A673 (cell line): ENCODE data around the gene KLF11. TPM values are rescaled to one million over a fixed set of nuclear protein-coding genes. Genes with fewer than 3 reads are reported as not detected.

Source experiments
- BruUV-seq: library from RNA; stranded (reverse); fragments of 400-500 nt; replicated peaks from 2 replicates; lab custom pipeline; 2021; lab: Mats Ljungman, UMichigan
- CTCF ChIA-PET: fragments of 300-600 bp; sonication (Branson Sonifier 250); formaldehyde crosslinking; loops from one replicate; lab custom pipeline; 2022; ENCODE audit warnings: antibody characterized with exemption; lab: Charles Lee
- POLR2A ChIA-PET: fragments of 300-600 bp; sonication (Branson Sonifier 250); formaldehyde crosslinking; loops from one replicate; lab custom pipeline; 2022; ENCODE audit warnings: antibody characterized with exemption; ENCODE audit not compliant: low non-redundant PET; lab: Charles Lee
- DNase-seq: peaks from one replicate; pipeline ENCODE4 v3.0.0-alpha.2; 2015; ENCODE audit warnings: low spot score
- H3K27ac ChIP-seq: fragments of 200-600 bp; sonication (generic); 2 replicates; pipeline ENCODE4 v1.5.1; 2016; ENCODE audit warnings: mixed run types, low read depth, mild to moderate bottlenecking, mixed read lengths, antibody characterized with exemption, low read length; ENCODE audit not compliant: poor library complexity, severe bottlenecking
- H3K27me3 ChIP-seq: fragments of 200-600 bp; sonication (generic); replicated peaks from 2 replicates; pipeline ENCODE4 v1.6.1; 2017; ENCODE audit warnings: mixed run types, low read depth, mild to moderate bottlenecking, mixed read lengths, antibody characterized with exemption, low read length; ENCODE audit not compliant: insufficient read depth, poor library complexity
- H3K36me3 ChIP-seq: fragments of 200-600 bp; sonication (generic); 2 replicates; pipeline ENCODE4 v1.6.1; 2016; ENCODE audit warnings: mixed run types, mild to moderate bottlenecking, mixed read lengths, antibody characterized with exemption, low read length; ENCODE audit not compliant: insufficient read depth, poor library complexity, severe bottlenecking
- H3K4me1 ChIP-seq: fragments of 200-600 bp; sonication (generic); 2 replicates; pipeline ENCODE4 v1.6.1; 2017; ENCODE audit warnings: mixed run types, mild to moderate bottlenecking, mixed read lengths, antibody characterized with exemption, low read length; ENCODE audit not compliant: insufficient read depth, poor library complexity, severe bottlenecking
- H3K4me3 ChIP-seq: fragments of 200-600 bp; sonication (generic); 2 replicates; pipeline ENCODE4 v1.5.1; 2016; ENCODE audit warnings: low read depth, mixed run types, mild to moderate bottlenecking, mixed read lengths, low read length; ENCODE audit not compliant: poor library complexity, severe bottlenecking
- H3K9me3 ChIP-seq: fragments of 200-600 bp; sonication (generic); 2 replicates; pipeline ENCODE4 v1.6.1; 2016; ENCODE audit warnings: mixed run types, low read depth, mild to moderate bottlenecking, mixed read lengths, antibody characterized with exemption, low read length; ENCODE audit not compliant: poor library complexity, severe bottlenecking
- CTCF ChIP-seq: fragments of 300-800, 200-600 bp; sonication (generic); conservative IDR thresholded peaks from 2 replicates; pipeline ENCODE4 v1.5.1; 2017; ENCODE audit warnings: low read depth, mild to moderate bottlenecking, antibody characterized with exemption, low read length, moderate library complexity, mixed read lengths
- EZH2 ChIP-seq: fragments of 200-600 bp; sonication (generic); IDR thresholded peaks from 2 replicates; pipeline ENCODE4 v1.6.1; 2017; ENCODE audit warnings: borderline replicate concordance, low read depth, mild to moderate bottlenecking, mixed read lengths, antibody characterized with exemption, low read length; ENCODE audit not compliant: poor library complexity, severe bottlenecking
- intact Hi-C: fragments of 100-400 bp; cut with micrococcal nuclease; formaldehyde crosslinking; loops from one replicate; pipeline ENCODE4 v1.10.0; 2022; ENCODE audit not compliant: unreplicated experiment
- total RNA-seq: library from RNA; stranded (reverse); gene quantifications from 2 replicates; pipeline ENCODE4 v1.2.3, GENCODE V29; 2021

Gene KLF11
- total RNA-seq, 1 experiment from 2014 or later, result 3.0 TPM

- Histone ChIP-seq H3K27ac (no peak overlapping the region), H3K27me3 (no peaks in the 10 kb centered on the region), H3K9me3 (no peaks in the 10 kb centered on the region), H3K4me1 (peaks cover 13% of the 10 kb centered on the region), H3K4me3 (no peak overlapping the region), H3K36me3 (no peaks in the 10 kb centered on the region)
- POLR2A ChIA-PET, result no interaction called here
- DNase-seq, result no peak
- BruUV-seq, result no TSS peak
- TF ChIP-seq EZH2 (no peak), CTCF (no peak)
- CTCF ChIA-PET, result interaction anchor here (1.1 kb wide), 1 partner anchor 31 kb away, joined by 9 read pairs; no protein-coding TSS in a partner anchor
- intact Hi-C loops, result no loop called here
Observed at GRCh38 chr2:10016001-10016801, 27.1 kb upstream of the KLF11 start.

DNA sequence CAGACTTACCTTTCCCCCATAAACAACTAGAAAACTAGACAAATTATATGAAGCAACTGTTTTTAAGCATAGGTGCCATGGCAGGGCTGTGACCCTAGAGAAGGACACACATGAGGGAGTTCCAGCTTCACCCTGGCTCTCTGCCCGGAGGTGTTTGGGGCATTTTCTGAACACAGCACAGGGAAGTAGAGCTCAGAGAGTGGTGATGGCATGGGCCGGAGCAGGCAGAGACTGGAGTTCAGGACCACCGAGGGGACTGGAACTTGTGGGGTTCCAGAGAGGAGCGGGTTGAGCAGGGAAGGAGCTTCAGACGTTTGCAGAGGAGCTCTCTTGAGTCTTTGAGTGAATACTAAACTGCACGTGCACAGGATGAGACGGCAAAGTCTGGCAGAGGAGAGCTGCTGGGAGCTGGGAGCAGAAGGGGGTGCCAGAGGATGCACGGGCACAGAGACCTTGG lies 26.5 kb upstream of the KLF11 start:
- TF ChIP-seq EZH2 (no peak), CTCF (no peak)
- H3K4me3 ChIP-seq, result no peak overlapping the region
- no peak for DNase-seq
- intact Hi-C loops, result no loop called here
- H3K9me3 ChIP-seq, result no peaks in the 10 kb centered on the region
- no peak overlapping the region for H3K27ac ChIP-seq
- CTCF ChIA-PET, result interaction anchor here (1.1 kb wide), 1 partner anchor 32 kb away, joined by 9 read pairs; no protein-coding TSS in a partner anchor
- BruUV-seq, result no TSS peak
- POLR2A ChIA-PET, result no interaction called here
- H3K36me3 ChIP-seq, result no peaks in the 10 kb centered on the region
- peaks cover 13% of the 10 kb centered on the region for H3K4me1 ChIP-seq
- no peaks in the 10 kb centered on the region for H3K27me3 ChIP-seq

DNA sequence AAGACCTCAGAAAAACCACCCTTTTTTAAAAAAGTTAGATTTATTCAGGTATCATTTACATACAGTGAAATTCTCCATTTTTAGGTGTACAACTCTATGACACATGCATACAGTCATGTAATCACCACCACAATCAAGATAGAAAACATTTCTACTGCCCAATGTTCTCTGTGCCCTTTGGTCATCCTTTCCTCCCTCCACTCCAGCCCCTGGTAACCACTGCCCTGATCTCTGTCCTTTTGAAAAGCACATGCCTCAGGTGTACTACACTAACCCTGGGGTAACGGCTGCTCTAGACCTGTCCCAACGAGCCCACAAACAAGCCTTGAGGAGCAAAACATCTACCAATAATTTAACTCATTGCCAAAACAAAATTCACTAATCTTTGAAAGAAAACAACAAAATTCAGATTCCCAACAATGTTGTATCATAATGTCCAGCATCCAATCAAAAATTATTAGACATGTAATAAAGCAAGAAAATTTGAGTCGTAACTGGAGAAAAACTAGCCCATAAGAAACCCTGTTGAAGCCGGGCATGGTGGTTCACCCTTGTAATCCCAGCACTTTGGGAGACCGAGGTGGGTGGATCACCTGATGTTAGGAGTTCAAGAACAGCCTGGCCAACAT lies 25.9 kb upstream of the KLF11 start:
- BruUV-seq, result no TSS peak
- no peaks in the 10 kb centered on the region for H3K9me3 ChIP-seq
- no peak for DNase-seq
- CTCF ChIA-PET, result interaction anchor here (1.1 kb wide), 1 partner anchor 32 kb away, joined by 9 read pairs; no protein-coding TSS in a partner anchor
- intact Hi-C loops, result no loop called here
- peaks cover 13% of the 10 kb centered on the region for H3K4me1 ChIP-seq
- TF ChIP-seq EZH2, result no peak
- no peak for TF ChIP-seq CTCF
- no peak overlapping the region for H3K4me3 ChIP-seq
- POLR2A ChIA-PET, result no interaction called here
- H3K27me3 ChIP-seq, result no peaks in the 10 kb centered on the region
- no peak overlapping the region for H3K27ac ChIP-seq
- no peaks in the 10 kb centered on the region for H3K36me3 ChIP-seq
